HUES6 (cell line): Measurements from ENCODE around the gene ACYP2.
"Not testable (repeated sequence)": the region's sequence is repeated elsewhere in the genome, so short reads cannot be mapped to it uniquely, and the experiment has no call there.

Experiments
- H3K27ac ChIP-seq: 2 replicates; pipeline ENCODE4 v1.7.0; 2013; ENCODE audit warnings: low read depth, mild to moderate bottlenecking, low read length, inconsistent platforms
- H3K27me3 ChIP-seq: 2 replicates; pipeline ENCODE4 v1.6.1; 2013; ENCODE audit warnings: low read length; ENCODE audit not compliant: control insufficient read depth, insufficient read depth
- H3K36me3 ChIP-seq: 2 replicates; pipeline ENCODE4 v1.6.1; 2013; ENCODE audit warnings: low read length; ENCODE audit not compliant: control insufficient read depth, insufficient read depth
- H3K4me1 ChIP-seq: 2 replicates; pipeline ENCODE4 v1.6.1; 2013; ENCODE audit warnings: low read length; ENCODE audit not compliant: control insufficient read depth, insufficient read depth
- H3K4me3 ChIP-seq: 2 replicates; pipeline ENCODE4 v1.5.1; 2013; ENCODE audit warnings: low read depth, low read length
- H3K9ac ChIP-seq: one replicate; pipeline ENCODE4 v1.6.1; 2013; ENCODE audit warnings: mild to moderate bottlenecking, low read length
- H3K9me3 ChIP-seq: 2 replicates; pipeline ENCODE4 v1.6.1; 2013; ENCODE audit warnings: low read depth, low read length; ENCODE audit not compliant: control insufficient read depth, insufficient read depth

ACYP2 gene

DNA sequence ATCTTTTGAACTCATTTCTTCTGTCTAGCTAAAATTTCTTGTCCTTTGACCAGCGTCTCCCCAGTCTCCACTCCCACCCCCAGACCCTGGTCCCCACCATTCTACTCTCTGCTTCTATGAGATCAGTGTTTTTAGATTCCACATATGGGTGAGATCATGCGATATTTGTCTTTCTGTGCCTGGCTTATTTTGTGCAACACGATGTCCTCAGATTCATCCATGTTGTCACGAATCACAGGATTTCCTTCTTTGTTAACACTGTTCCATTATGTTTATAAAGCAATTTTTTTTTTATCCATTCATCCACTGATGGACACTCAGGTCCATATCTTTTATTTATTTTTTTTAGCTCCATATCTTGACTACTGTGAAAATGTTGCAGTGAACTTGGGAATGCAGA is 16.0 kb upstream of the ACYP2 start:
- no peak overlapping the region for H3K4me3 ChIP-seq
- no peaks in the 10 kb centered on the region for H3K27me3 ChIP-seq
- H3K27ac ChIP-seq, result no peak overlapping the region
- H3K9ac ChIP-seq, result no peak overlapping the region
- H3K36me3 ChIP-seq, result no peaks in the 10 kb centered on the region
- peaks cover 4% of the 10 kb centered on the region for H3K4me1 ChIP-seq
- H3K9me3 ChIP-seq, result peaks cover 8% of the 10 kb centered on the region

DNA sequence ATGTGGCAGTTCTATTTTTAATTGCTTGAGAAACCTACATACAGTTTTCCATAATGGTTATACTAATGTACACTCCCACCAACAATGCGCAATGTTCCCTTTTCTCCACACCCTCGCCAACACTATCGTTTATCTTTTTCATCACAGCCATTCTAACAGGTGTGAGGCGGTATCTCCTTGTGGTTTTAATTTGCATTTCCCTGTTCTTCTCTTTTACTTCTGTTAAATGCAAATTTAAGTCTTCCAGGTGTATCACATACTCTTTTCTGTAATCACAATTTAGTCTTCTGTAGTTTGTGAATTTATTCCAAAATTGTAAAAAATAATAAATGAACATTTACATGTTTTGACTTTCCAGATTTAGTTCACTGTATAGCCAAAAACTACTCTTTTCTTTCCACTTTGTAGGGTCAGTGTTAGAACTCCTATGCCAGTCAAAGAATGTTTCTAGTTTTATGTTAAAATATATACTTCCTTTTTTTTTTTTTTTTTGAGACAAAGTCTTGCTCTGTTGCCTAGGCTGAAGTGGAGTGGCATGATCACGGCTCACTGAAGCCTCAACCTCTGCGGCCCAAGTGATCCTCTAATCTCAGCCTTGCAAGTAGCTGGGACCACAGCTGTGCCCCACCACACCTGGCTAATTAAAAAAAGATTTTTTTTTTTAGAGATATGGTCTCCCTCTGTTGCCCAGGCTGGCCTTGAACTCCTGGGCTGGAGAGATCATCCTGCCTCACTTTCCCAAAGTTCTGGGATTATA is 15.4 kb upstream of the ACYP2 start:
- Histone ChIP-seq H3K4me3 (no peak overlapping the region), H3K36me3 (no peaks in the 10 kb centered on the region), H3K9ac (no peak overlapping the region), H3K27me3 (no peaks in the 10 kb centered on the region), H3K9me3 (peaks cover 8% of the 10 kb centered on the region), H3K27ac (no peak overlapping the region), H3K4me1 (peaks cover 4% of the 10 kb centered on the region)

DNA sequence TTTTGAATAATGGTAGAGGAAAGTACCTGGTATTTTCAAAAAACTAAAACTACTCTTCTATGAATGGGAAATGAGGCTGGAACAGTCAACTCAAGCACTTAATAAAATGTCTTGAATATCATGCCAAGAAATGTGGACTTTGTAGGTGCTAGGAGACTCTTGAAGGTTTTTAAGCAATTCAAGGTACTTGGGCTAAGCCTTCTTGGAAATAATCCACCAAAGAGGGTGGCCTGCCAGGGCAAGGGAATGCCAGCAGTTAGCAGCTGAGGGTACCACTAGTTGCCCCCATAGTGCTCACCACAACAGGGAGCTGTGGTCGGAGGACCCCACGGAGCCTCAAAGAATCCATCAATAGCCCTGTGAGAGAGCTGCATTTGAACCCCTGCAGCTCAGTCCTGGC is 14.6 kb upstream of the ACYP2 start:
- H3K9ac ChIP-seq, result no peak overlapping the region

DNA sequence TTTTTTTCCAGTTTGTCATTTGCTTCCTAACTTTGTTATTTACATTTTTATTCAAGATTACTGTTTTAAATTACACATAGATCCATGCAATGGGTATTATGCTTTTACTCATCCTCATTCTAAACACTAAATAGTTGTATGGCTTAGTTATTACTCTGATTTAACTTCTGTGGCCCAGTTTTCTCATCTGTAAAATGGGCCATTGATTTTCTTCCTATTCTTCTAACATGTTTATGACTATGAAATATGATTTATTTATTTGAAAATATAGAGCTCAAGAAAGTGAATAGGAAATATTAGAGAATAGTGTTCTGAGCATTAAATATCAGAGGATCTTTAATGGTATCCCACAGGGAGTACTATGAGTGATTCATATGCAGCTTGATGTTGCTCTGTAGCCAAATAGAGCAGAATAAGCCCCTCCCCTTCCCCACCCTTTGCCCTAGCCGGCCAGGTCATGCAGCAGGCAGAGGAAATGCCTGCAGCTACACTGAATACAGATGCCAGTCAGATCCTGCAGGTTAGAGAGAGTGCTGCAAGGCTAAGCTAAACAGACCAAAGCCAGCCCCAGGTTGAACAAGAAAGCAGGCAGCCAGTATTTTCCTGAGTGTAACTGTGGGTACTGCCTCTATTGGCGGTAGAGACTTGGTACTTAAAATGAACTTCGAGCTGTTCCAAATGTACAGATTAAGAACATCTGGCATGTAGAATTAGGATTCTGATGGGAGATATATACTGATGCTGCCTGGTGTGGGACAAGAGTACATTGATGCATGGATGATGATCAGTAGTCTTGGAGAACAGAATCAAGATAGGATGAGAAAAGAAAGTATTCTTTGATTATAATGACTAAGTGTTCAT is 11.7 kb upstream of the ACYP2 start:
- no peak overlapping the region for H3K4me3 ChIP-seq
- peaks cover 4% of the 10 kb centered on the region for H3K4me1 ChIP-seq
- H3K27ac ChIP-seq, result no peak overlapping the region
- H3K36me3 ChIP-seq, result no peaks in the 10 kb centered on the region
- H3K9ac ChIP-seq, result no peak overlapping the region
- H3K9me3 ChIP-seq, result no peaks in the 10 kb centered on the region
- no peaks in the 10 kb centered on the region for H3K27me3 ChIP-seq

More for the DNA sequence above, 14.6 kb upstream of the ACYP2 start:
- no peaks in the 10 kb centered on the region for H3K27me3 ChIP-seq
- H3K4me3 ChIP-seq, result no peak overlapping the region
- H3K36me3 ChIP-seq, result no peaks in the 10 kb centered on the region
- no peak overlapping the region for H3K27ac ChIP-seq
- H3K4me1 ChIP-seq, result peaks cover 4% of the 10 kb centered on the region
- peaks cover 8% of the 10 kb centered on the region for H3K9me3 ChIP-seq

DNA sequence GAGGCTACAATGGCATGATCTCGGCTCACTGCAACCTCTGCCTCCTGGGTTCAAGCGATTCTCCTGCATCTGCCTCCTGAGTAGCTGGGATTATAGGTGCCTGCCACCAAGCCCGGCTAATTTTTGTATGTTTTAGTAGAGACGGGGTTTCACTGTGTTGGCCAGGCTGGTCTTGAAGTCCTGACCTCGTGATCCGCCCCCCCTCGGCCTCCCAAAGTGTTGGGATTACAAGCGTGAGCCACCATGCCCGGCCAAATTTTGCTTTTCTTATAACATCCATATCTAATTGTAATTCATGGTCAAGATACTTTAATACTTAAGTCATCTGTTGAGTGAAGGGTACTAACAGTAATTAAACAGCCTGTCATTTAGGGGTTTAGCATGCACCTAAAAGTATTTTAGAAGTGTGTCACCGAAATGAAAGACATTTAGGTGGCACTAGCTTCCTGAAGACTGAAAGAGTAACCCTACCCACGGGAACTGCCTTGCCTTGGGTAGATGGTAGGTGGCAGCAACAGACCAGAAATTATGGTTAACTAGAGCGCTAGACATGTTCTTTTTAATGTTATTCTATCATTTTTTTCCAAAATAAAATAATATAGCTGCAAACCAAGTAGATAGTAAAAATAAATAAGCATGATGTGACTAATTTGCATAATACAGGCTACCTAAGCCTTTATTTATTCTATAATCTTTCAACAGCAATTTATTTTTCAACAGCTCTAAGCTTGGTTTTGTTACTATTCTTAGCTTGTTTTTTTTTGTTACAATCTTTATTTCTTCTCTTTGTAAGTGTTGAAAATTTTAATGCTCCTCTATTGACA is 8.6 kb upstream of the ACYP2 start:
- H3K9me3 ChIP-seq, result no peaks in the 10 kb centered on the region
- H3K36me3 ChIP-seq, result no peaks in the 10 kb centered on the region
- H3K9ac ChIP-seq, result no peak overlapping the region
- no peak overlapping the region for H3K4me3 ChIP-seq
- peaks cover 4% of the 10 kb centered on the region for H3K4me1 ChIP-seq
- no peaks in the 10 kb centered on the region for H3K27me3 ChIP-seq
- no peak overlapping the region for H3K27ac ChIP-seq

DNA sequence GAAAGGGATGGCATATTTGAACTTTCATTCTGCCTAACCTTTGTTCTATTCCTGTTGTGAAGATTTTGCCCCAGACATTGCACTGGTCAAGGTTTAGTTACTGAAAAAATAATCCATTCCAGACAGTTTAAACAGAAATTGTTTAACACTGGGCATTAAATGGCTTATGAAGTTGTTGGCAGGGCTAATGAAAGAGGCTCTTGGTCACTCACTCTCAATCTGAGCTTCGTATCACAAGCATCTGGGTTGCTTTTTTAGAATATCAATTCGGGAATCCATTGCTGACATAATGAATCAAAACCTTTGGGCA is 8.0 kb upstream of the ACYP2 start:
- no peaks in the 10 kb centered on the region for H3K27me3 ChIP-seq
- no peak overlapping the region for H3K9ac ChIP-seq
- no peak overlapping the region for H3K4me3 ChIP-seq
- peaks cover 4% of the 10 kb centered on the region for H3K4me1 ChIP-seq
- no peaks in the 10 kb centered on the region for H3K36me3 ChIP-seq
- no peak overlapping the region for H3K27ac ChIP-seq
- no peaks in the 10 kb centered on the region for H3K9me3 ChIP-seq

DNA sequence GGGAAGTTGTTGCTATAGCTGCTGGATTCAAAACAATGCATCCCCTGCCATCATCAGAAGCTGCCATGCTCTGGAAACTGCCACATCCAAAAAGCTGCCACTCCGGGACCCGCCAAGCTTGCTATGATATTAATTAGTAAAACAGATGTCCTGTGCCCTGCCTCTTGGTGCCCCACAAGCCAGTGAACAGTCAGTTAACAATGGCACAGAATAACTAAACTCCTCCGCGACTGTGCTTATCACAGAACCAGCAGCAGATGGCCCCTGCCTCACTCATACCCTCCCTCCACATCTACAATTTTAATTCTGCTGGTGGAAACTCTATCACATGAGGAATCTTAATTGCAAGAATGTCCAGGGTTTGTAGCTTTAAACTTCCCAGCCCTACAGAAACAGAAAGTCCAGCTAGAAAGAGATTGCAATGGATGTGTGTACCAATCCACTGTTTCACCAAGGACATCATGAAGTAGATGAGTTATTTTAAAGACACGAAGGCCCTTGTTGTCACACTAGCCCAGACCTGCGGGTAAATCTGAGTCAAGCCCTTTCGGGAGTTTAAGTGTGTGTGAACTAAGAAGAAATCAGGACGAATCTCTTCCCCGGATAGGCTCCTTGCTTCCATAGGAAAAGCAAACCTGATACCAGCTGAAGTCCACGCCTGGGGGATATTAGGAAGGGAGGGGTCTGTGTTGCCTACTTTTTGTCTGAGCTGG is 7.4 kb upstream of the ACYP2 start:
- no peaks in the 10 kb centered on the region for H3K9me3 ChIP-seq
- H3K27me3 ChIP-seq, result no peaks in the 10 kb centered on the region
- H3K27ac ChIP-seq, result no peak overlapping the region
- H3K36me3 ChIP-seq, result no peaks in the 10 kb centered on the region
- H3K4me1 ChIP-seq, result peaks cover 4% of the 10 kb centered on the region
- H3K4me3 ChIP-seq, result no peak overlapping the region
- no peak overlapping the region for H3K9ac ChIP-seq

DNA sequence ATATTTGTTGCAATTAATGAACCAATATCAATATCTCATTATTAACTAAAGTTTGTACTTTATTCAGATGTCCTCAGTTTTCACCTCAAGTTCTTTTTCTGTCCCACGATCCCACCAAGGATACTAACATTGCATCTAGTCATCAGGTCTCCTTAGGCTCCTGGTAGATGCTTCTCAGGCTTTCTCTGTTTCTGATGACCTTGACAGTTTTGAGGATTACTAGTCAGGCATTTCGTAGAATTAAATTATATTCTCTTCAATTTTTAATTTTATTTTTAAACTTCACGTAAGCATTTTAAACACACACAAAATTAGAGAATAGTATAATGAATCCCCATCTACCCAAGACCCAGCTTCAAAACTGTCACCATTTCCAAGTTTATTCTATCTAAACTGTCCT is 5.6 kb upstream of the ACYP2 start:
- Histone ChIP-seq H3K27me3 (no peaks in the 10 kb centered on the region), H3K9me3 (no peaks in the 10 kb centered on the region), H3K9ac (no peak overlapping the region), H3K36me3 (no peaks in the 10 kb centered on the region), H3K4me1 (no peaks in the 10 kb centered on the region), H3K4me3 (no peak overlapping the region), H3K27ac (no peak overlapping the region)

DNA sequence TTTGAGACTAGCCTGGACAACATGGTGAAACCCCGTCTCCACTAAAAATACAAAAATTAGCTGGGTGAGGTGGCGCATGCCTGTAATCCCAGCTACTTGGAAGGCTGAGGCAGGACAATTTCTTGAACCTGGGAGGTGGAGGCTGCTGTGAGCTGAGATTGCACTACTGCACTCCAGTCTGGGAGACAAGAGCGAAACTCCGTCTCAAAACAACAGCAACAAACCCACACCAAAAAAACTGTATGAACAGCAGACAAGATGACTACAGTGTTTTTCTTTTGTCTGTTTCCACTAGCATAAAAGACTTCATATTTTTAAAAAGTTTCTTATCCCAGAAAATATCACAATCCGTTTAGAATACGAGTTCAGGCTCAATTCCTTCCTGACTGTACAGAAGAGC is 936 bp upstream of the ACYP2 start:
- not testable (repeated sequence) for H3K9ac ChIP-seq, H3K4me1 ChIP-seq, H3K27me3 ChIP-seq, H3K36me3 ChIP-seq, H3K27ac ChIP-seq
- H3K9me3 ChIP-seq, result peaks cover 17% of the 10 kb centered on the region
- peak overlapping the region; percentile 83 for H3K4me3 ChIP-seq

DNA sequence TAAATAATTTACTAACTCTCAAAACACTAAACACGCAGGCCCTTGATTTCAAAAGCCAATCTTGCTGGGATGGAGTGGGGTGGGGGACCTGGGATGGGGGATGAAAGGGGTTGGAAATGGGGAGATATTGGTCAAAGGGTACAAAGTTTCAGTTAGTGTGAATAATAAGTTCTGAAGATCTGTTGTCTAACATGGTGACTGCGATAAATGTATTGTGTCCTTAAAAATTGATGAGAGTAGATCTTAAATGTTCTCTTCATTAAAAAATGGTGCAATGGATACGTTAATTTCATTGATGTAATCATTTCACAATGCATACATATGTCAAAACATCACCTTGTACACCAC is 505 bp upstream of the ACYP2 start:
- Histone ChIP-seq H3K36me3 (0 out of 2 replicates have a peak, but pooled peaks cover 2% of the 10 kb centered on the region), H3K9ac (peak overlapping the region; percentile 97), H3K27ac (peak overlapping the region; percentile 99), H3K27me3 (no peaks in the 10 kb centered on the region), H3K4me1 (no peaks in the 10 kb centered on the region), H3K4me3 (peak overlapping the region; percentile 83), H3K9me3 (peaks cover 17% of the 10 kb centered on the region)
